Activated CD4-positive, alpha-beta T cell treated with anti-CD3 and anti-CD28 coated beads, Interleukin-2, amount 10 ng/mL, durations not matched to agents 24 days and 14 days (primary cell): ENCODE data around the gene PACS2. TPM values are rescaled to one million over a fixed set of nuclear protein-coding genes. Genes with fewer than 3 reads are reported as not detected.

Source experiments
- DNase-seq: peaks from one replicate; pipeline ENCODE4 v3.0.0; 2022
- H3K27ac Mint-ChIP-seq: one replicate; pipeline ENCODE4 v1.8.0; 2022; ENCODE audit warnings: mild to moderate bottlenecking, mixed read lengths
- H3K27me3 Mint-ChIP-seq: one replicate; pipeline ENCODE4 v1.8.0; 2022; ENCODE audit warnings: mixed read lengths
- H3K36me3 Mint-ChIP-seq: one replicate; pipeline ENCODE4 v1.8.0; 2022; ENCODE audit warnings: low read depth, mild to moderate bottlenecking, mixed read lengths
- H3K4me1 Mint-ChIP-seq: one replicate; pipeline ENCODE4 v1.8.0; 2021; ENCODE audit warnings: mixed read lengths
- H3K4me3 Mint-ChIP-seq: one replicate; pipeline ENCODE4 v1.8.0; 2022; ENCODE audit warnings: mild to moderate bottlenecking, moderate library complexity, mixed read lengths
- H3K9me3 Mint-ChIP-seq: one replicate; pipeline ENCODE4 v1.8.0; 2021; ENCODE audit warnings: mixed read lengths
- intact Hi-C: fragments of 100-400 bp; cut with micrococcal nuclease; formaldehyde crosslinking; loops from one replicate; pipeline ENCODE4 v1.15.1; 2023
- total RNA-seq: library from RNA; stranded (reverse); gene quantifications from 2 replicates; pipeline ENCODE4 v1.2.3, GENCODE V29; 2022

The PACS2 gene
- total RNA-seq, 1 donor from 2014 or later: 33.9 TPM

DNA sequence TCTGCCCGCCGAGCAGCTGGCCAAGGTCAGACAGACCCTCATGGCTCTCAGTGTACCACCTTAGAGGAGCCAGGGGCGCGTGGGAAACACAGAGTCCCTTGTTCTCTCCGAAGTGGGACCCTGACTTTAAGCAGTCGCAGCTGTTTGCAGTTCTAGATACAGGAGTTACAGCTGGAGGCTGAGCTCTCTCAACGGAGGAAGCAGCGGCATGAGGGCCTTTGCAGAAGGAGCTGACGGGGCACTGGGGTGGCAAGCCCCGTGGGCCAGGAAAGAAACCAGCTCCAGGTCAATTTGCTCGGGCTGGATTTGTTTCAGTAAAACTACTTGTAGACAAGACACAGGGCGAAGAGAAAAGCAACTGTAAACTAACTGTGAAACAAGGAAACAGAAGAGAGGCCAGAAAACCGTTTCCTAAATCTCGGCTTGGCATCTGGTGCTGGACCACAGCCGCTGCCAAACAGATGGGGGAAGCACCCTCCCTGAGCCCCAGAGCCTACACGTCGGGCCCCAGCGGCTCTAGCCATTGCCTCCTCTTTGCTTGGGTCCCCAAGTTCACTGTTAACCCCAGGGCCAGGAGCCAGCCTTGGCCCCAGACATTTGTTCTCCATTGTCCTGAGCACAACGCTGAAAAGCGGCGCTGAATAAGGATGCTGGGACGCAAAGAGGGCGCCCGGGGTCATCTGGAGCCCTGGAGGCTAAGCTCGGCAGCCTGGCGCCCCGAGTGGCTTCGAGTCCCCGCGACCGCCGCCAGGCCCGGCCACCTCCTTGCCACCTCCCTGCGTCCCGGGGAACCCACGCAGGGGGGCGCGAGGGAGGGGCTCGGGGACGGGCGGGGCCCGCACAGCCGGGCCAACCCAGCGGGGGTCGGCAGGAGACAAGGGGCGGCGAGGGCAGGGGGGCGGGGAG lies 914 bp upstream of the PACS2 start:
- no peak for DNase-seq
- intact Hi-C loops: no loop called here
- Mint-ChIP-seq H3K36me3 (no peaks in the 10 kb centered on the region), H3K27me3 (peaks cover 3% of the 10 kb centered on the region), H3K27ac (peak overlapping the region; percentile 78), H3K4me1 (peaks cover 20% of the 10 kb centered on the region), H3K4me3 (peak overlapping the region; percentile 83), H3K9me3 (no peaks in the 10 kb centered on the region)

DNA sequence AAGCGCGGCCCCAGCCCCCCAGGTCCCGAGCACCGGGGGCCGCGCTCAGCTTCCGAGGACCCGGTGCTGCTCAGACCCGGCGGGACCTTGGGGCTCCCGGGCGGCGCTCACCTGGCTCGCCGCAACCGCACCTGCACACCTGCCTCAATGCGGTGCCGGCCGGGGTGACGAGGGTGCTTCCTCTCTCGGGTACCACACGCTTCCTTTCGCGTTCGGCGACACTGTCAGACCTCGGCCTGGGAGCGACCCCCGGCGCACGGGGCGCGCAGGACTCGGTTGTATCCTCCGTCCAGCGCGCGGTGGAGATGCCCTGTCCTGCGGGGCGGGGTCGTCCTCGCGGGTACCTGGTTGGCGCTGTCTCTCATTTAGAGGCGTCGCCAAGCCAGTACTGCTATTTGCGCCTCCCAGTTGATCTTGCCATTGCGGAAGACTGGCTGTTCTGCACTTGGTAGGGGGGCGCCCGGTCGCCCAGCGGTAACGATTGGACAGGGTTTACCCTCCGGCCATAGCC lies 718 bp downstream of the PACS2 start:
- H3K27ac Mint-ChIP-seq: peak overlapping the region; percentile 81
- H3K9me3 Mint-ChIP-seq: no peaks in the 10 kb centered on the region
- no peaks in the 10 kb centered on the region for H3K36me3 Mint-ChIP-seq
- peak overlapping the region; percentile 89 for H3K4me3 Mint-ChIP-seq
- peaks cover 22% of the 10 kb centered on the region for H3K4me1 Mint-ChIP-seq
- peak; percentile 84 for DNase-seq
- intact Hi-C loops: loop anchor here (1.0 kb wide), 1 partner anchor 14 kb away; the partner anchor contains the start of gene BRF1
- H3K27me3 Mint-ChIP-seq: peaks cover 3% of the 10 kb centered on the region

DNA sequence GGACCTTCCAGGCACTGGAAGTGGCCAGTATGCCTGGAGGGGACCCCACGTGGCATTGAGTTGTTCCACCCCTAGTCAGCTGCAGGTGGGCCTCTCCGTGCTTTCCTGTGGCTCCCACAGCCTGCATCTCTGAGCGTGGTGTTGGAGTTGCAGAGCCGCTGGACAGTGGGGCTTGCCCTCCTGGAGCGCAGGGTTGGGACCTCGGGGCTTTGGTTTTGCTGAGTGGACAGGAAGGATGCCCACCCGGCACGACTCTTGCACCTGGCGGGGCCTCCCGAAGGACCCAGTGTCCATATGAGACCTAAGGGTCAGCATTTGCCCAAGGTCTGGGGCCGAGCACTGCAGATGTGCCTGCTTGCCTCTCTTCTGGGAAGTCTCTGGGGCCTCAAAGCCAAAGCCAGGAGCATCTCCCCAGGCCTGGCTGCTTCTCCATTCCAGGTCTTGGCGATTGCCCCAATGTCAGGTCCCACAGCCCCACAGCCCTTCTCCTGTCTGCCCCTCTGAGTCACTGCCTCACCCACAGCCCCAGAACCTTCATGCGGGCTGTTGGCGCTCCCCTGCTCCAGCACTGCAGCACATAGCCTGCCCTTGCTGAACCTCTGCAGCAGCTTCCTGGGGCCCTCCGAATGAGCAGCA lies 1.5 kb downstream of the PACS2 start:
- intact Hi-C loops: loop anchor here (1.0 kb wide), 1 partner anchor 15 kb away; the partner anchor contains the start of gene BRF1
- H3K27ac Mint-ChIP-seq: peak overlapping the region; percentile 81
- H3K27me3 Mint-ChIP-seq: peaks cover 3% of the 10 kb centered on the region
- H3K4me1 Mint-ChIP-seq: peaks cover 22% of the 10 kb centered on the region
- no peaks in the 10 kb centered on the region for H3K9me3 Mint-ChIP-seq
- no peaks in the 10 kb centered on the region for H3K36me3 Mint-ChIP-seq
- DNase-seq: no peak
- H3K4me3 Mint-ChIP-seq: peak overlapping the region; percentile 89

DNA sequence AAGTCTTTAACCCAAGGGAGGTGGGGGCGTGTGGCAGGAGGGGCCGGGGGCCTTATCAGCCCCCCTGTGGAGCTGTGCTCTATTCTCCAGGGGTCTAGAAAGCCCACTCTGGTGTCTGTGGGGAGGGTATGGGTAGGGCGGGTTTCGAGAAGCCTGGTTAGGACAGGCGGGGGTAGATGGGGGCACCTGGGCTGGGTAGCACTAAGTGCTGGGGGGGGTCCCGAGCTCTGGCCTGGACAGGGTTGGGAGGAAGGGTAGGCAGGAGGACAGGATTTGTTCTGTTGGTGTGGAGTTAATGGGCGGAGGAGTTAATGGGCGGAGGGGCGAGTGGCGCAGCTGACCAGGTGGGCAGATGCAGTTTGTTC lies 2.0 kb downstream of the PACS2 start:
- H3K9me3 Mint-ChIP-seq: no peaks in the 10 kb centered on the region

DNA sequence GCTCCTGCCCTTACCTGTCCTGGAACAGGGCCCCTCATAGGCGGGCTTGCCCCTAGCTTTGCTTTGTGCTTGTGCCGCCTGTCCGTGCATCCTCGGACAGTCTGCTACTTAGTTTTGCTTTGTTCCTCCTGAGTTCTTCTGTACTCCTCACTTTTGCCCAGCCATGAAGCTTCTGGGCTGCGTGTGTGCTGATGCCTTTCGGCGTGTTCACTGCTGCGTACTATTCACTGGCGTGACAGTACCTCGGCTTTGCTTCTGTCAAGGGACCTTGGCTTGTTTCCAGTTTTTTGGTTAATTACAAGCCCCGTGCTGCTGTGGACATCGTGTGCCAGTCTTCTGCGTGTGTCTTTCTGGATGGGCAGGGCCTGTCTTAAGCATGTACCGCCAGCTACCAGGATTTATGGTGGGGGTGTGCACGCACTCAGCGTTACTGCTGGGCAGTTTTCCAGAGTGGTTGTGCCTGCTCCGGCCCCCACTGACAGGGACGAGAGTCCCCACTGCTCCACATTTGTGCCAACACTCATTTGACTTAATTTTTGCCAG lies 2.5 kb downstream of the PACS2 start:
- H3K9me3 Mint-ChIP-seq: no peaks in the 10 kb centered on the region
- H3K36me3 Mint-ChIP-seq: no peaks in the 10 kb centered on the region
- peaks cover 3% of the 10 kb centered on the region for H3K27me3 Mint-ChIP-seq
- H3K27ac Mint-ChIP-seq: no peak overlapping the region
- no peak for DNase-seq
- peak overlapping the region; percentile 89 for H3K4me3 Mint-ChIP-seq
- peaks cover 22% of the 10 kb centered on the region for H3K4me1 Mint-ChIP-seq
- intact Hi-C loops: no loop called here

More for the DNA sequence above, 2.0 kb downstream of the PACS2 start:
- Mint-ChIP-seq H3K4me1 (peaks cover 22% of the 10 kb centered on the region), H3K27me3 (peaks cover 3% of the 10 kb centered on the region), H3K27ac (no peak overlapping the region), H3K36me3 (no peaks in the 10 kb centered on the region), H3K4me3 (peak overlapping the region; percentile 89)
- intact Hi-C loops: no loop called here
- DNase-seq: no peak

DNA sequence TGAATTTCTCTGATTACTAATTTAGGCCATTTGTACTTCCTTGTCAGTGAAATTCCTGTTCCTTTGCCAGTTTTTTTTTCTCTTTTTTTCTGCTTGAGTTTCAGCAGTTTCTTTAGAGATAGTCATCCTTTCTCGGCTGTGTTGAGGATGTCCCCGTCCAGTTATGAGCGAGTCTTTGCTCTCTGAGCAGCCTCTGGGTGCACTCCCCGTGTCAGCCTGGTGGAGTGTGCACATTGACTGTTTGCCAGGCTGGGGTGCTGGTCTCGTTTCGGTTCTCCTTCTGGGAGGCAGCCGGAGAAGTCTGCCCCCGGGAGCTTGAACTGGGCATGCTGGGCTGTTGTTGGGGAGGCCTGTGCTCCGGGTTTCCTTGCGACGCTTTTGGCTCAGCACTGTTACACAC lies 3.0 kb downstream of the PACS2 start:
- no peaks in the 10 kb centered on the region for H3K9me3 Mint-ChIP-seq
- no peak for DNase-seq
- no peak overlapping the region for H3K4me3 Mint-ChIP-seq
- intact Hi-C loops: no loop called here
- no peak overlapping the region for H3K27ac Mint-ChIP-seq
- H3K4me1 Mint-ChIP-seq: peaks cover 23% of the 10 kb centered on the region
- H3K36me3 Mint-ChIP-seq: peaks cover 2% of the 10 kb centered on the region
- H3K27me3 Mint-ChIP-seq: peaks cover 3% of the 10 kb centered on the region

DNA sequence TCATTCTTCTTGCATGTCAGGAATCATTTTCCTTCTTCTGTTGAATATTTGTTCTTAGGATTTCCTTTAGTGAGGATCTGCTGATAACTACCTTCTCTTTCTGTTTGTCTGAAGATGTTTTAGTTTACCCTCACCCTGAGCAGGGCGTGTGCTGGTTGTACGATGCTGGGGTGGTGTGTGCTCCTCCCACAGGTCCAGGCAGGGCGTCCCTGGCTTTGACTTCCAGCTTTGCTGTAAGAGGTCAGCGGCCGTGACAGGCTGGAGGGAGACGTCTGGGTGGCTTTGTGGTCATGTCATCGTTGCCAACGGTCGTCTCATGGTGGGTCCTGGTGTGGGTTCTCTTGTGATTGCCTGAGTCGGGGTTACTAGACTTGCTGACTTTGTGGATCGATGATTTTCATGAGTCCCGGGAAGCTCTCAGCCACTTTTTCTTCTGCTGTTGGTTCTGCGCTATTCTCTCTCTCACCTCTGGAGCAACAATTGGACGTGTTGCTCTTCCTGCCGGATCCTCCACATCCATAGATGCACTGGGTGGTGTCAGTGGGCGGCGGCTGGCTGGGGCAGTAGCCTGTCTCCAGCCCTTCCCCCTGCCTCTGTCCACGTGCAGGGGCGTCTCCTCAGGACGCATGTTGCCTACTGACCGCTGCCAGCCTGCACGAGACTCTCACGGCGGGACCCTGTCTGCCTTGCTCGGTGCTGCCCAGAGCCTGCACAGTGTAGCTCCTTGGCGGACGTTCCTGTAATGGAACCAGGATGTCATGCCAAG lies 8.4 kb downstream of the PACS2 start:
- Mint-ChIP-seq H3K27me3 (no peaks in the 10 kb centered on the region), H3K4me1 (peaks cover 13% of the 10 kb centered on the region), H3K36me3 (peaks cover 4% of the 10 kb centered on the region), H3K4me3 (no peak overlapping the region), H3K9me3 (no peaks in the 10 kb centered on the region), H3K27ac (no peak overlapping the region)
- intact Hi-C loops: no loop called here
- no peak for DNase-seq

DNA sequence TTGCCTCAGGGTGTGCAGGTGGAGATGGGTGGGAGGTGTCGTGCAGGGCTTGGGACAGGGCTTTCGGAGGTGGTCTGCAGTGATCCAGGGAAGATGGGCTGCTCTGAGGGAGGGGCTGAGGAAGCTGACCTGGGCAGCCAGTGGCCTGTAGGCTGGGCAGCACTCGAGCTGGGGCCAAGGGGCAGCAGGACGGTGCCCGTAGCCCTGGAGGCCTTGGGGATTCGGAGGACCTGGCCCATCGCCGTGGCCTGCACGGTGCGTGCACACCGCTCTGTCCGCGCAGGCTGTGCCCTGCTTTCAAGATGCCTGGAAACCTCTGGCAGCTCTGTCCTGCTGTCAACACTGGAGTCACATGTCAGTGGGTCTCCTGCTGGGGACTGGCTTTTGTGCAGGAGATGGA lies 9.1 kb downstream of the PACS2 start:
- DNase-seq: no peak
- Mint-ChIP-seq H3K9me3 (no peaks in the 10 kb centered on the region), H3K4me1 (peaks cover 13% of the 10 kb centered on the region), H3K4me3 (no peak overlapping the region), H3K36me3 (peaks cover 4% of the 10 kb centered on the region), H3K27ac (no peak overlapping the region), H3K27me3 (no peaks in the 10 kb centered on the region)
- intact Hi-C loops: no loop called here

DNA sequence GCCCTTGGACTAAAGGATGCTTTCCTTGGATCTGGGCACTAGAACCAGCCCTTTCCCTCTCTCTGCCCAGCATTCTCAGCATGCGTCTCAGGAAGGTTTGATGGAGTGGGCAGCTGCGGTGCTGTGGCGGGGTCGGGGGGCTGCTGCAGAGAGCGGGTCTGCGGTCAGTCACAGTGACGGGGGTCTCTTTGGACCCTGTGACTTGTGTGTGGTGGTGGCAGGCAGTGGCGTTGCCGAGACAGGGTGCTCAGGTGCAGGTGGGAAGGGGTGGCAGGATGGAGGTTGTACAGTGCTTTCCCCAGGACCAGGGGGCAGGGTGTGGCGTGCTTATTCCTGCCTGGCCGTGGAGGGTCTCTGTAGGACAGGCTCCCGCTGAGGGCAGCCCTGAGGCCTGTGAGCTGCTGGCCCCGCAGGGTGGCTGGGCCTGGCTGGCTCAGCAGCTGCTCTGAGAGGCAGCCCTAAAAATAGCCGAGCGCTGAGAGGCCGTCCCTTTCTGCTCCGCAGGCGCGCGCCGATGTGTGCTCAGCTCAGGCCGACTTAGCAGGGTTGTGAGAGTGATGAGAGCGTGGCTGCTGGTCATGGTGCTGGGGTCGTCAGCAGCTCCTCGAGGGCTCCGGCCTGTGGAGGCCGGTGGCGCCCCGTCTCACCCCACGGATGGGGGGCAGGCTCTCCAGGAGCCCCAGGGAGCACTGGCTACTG lies 9.7 kb downstream of the PACS2 start:
- intact Hi-C loops: no loop called here
- Mint-ChIP-seq H3K9me3 (no peaks in the 10 kb centered on the region), H3K36me3 (peaks cover 4% of the 10 kb centered on the region), H3K4me1 (peaks cover 13% of the 10 kb centered on the region), H3K4me3 (no peak overlapping the region), H3K27ac (no peak overlapping the region), H3K27me3 (no peaks in the 10 kb centered on the region)
- DNase-seq: no peak

DNA sequence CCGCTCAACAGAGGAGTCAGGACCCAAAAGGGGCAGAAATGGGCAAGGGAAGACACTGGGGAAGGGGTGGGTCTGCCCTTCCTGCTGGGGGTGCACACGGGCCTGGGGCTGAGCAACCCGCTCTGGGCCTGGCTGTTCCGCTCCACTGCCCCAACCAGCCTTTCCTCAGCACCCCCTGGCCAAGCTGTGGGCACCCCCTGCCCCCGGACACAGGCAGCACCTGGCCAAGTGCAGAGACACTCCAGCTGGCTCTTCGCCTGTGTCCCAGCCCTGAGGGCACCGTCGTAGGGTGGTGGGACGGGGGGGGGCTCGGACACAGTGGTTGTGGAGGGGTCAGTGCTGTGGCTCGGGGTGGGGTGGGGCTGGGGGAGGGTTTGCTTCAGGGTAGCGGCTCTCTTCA lies 10.3 kb downstream of the PACS2 start:
- no peaks in the 10 kb centered on the region for H3K27me3 Mint-ChIP-seq
- peaks cover 4% of the 10 kb centered on the region for H3K36me3 Mint-ChIP-seq
- no peak overlapping the region for H3K4me3 Mint-ChIP-seq
- no peak overlapping the region for H3K27ac Mint-ChIP-seq
- DNase-seq: no peak
- H3K4me1 Mint-ChIP-seq: peaks cover 11% of the 10 kb centered on the region
- intact Hi-C loops: no loop called here
- no peaks in the 10 kb centered on the region for H3K9me3 Mint-ChIP-seq

DNA sequence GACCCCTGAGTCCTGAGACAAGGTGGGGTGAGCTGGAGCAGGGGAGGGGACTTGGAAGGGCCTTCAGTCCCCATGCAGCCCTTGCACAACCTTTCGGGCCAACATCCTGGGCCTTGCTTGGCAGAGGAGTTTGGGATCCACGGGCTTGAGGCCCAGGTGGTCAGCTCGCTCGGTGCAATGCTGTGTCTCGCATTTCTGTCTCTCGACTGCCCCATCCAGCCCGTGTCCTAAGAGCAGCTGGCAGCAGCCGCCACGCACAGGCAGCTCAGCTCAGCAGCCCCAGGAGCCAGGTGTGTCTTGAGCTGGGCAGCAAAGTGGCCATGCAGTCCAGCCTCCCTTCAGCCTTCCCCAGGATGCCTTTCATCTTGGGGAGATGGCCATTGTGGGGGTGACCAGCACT lies 10.8 kb downstream of the PACS2 start:
- DNase-seq: no peak
- no peaks in the 10 kb centered on the region for H3K27me3 Mint-ChIP-seq
- peaks cover 11% of the 10 kb centered on the region for H3K4me1 Mint-ChIP-seq
- no peaks in the 10 kb centered on the region for H3K9me3 Mint-ChIP-seq
- peaks cover 4% of the 10 kb centered on the region for H3K36me3 Mint-ChIP-seq
- intact Hi-C loops: no loop called here
- no peak overlapping the region for H3K4me3 Mint-ChIP-seq
- H3K27ac Mint-ChIP-seq: no peak overlapping the region

DNA sequence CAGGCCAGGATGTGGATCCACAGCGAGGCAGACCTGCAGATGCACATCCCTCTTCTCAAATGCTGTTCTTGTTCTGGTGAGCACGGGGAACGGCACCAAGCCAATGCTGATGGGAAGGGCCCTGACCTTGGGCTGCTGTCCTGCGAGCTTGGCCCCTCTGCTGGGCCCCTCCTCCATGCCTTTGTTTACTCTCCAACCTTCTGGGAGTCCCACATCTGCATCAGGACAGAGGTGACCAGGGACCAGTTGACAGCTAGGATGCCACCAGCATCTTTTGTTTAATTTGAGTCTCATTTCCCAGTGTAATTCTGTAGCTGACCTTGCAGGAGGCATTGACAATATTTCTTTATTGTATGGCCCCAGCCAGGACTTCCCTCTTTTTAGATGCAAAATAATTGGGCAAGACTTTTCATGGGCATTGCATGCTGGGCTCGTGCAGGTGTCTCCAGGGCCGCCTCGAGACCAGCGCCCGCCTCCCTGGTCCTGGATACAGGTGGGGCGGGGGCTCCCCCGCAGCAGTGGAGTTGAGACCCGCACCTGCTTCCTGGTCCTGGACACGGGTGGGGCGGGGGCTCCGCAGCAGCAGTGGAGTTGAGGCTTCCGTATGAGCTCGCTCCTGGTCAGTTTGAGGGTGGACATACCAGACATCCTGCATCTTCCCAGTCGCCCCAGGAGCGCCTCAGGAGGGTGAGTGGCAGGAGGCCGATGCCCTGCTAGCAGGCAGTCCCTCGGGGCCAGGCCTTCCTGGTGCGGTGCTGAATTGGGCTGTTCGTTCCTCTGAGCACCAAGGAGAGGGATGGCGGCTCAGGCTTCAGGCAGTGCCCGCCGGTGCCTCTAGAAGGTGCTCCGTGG lies 11.4 kb downstream of the PACS2 start:
- Mint-ChIP-seq H3K27ac (no peak overlapping the region), H3K9me3 (no peaks in the 10 kb centered on the region), H3K27me3 (no peaks in the 10 kb centered on the region), H3K36me3 (peaks cover 4% of the 10 kb centered on the region), H3K4me1 (peaks cover 14% of the 10 kb centered on the region), H3K4me3 (no peak overlapping the region)
- intact Hi-C loops: no loop called here
- DNase-seq: no peak
